ENCODE measurements around the gene CEACAM3. TPM values are rescaled to one million over a fixed set of nuclear protein-coding genes. Genes with fewer than 3 reads are reported as not detected.

CEACAM3 gene
- under 1 TPM; 0.59 to 0.70 TPM for total RNA-seq
- under 1 TPM in 1 of 2 donors, not detected in 1; 0.37 TPM for polyA plus RNA-seq

GRCh38 chr19:41796362-41796761 lies at the start of gene CEACAM3:
CEACAM3 (plus strand) TSS chr19:41796587; CDS start chr19:41796678, 91 bp downstream.
- TF ChIP-seq FOXA2 (IDR thresholded peaks at IDR 0.05) (no peak), SP1 (IDR thresholded peaks at IDR 0.05) (no peak), FOXA1 (IDR thresholded peaks at IDR 0.05) (no peak), ATF3 (IDR thresholded peaks at IDR 0.05) (no peak), JUND (IDR thresholded peaks at IDR 0.05) (no peak), RXRA (IDR thresholded peaks at IDR 0.05) (no peak), TAF1 (conservative IDR thresholded peaks at IDR 0.05) (no peak), NR2F2 (IDR thresholded peaks at IDR 0.05) (no peak), EGR1 (IDR thresholded peaks at IDR 0.05; ENCODE audit: low read depth in 2 of 2) (no peak), HNF4G (IDR thresholded peaks at IDR 0.05) (no peak), REST (IDR thresholded peaks at IDR 0.05) (no peak), MAX (IDR thresholded peaks at IDR 0.05) (no peak)
- H3K36me3 ChIP-seq (ENCODE audit: control insufficient read depth in 4 of 4, insufficient read depth in 3 of 4, low read depth in 1 of 4, low read length in 3 of 4), result no peaks in the 10 kb centered on the region
- peaks cover 0 to 9% (median 0%) of the 10 kb centered on the region in 4 donors for H3K27me3 ChIP-seq (ENCODE audit: control insufficient read depth in 4 of 4, insufficient read depth in 4 of 4, low read length in 3 of 4)
- H3K9me3 ChIP-seq (ENCODE audit: control insufficient read depth in 4 of 4, low read length in 3 of 4), result peaks cover 0 to 2% (median 0%) of the 10 kb centered on the region in 4 donors
- H3K27ac ChIP-seq (ENCODE audit: low read depth in 1 of 2, low read length in 2 of 2), result peak within 1 kb of the TSS in 1 of 2 donors; percentile 42
- no peak within 1 kb of the TSS for H3K9ac ChIP-seq (ENCODE audit: low read depth in 1 of 2, low read length in 2 of 2)
- H3K4me3 ChIP-seq (ENCODE audit: low read depth in 1 of 3, low read length in 3 of 3), result no peak within 1 kb of the TSS
- H3K4me1 ChIP-seq (ENCODE audit: control insufficient read depth in 4 of 4, insufficient read depth in 4 of 4, low read length in 3 of 4), result no peaks in the 10 kb centered on the region
- no peak for DNase-seq (ENCODE audit: low spot score)

- Histone ChIP-seq H3K27me3 (ENCODE audit: control insufficient read depth in 4 of 4, insufficient read depth in 4 of 4, low read length in 3 of 4) (peaks cover 0 to 5% (median 2%) of the 10 kb centered on the region in 4 donors), H3K9ac (ENCODE audit: low read depth in 1 of 2, low read length in 2 of 2) (no peak overlapping the region), H3K9me3 (ENCODE audit: control insufficient read depth in 4 of 4, low read length in 3 of 4) (no peaks in the 10 kb centered on the region), H3K27ac (ENCODE audit: low read depth in 1 of 2, low read length in 2 of 2) (no peak overlapping the region), H3K4me3 (ENCODE audit: low read depth in 1 of 3, low read length in 3 of 3) (no peak overlapping the region), H3K4me1 (ENCODE audit: control insufficient read depth in 4 of 4, insufficient read depth in 4 of 4, low read length in 3 of 4) (no peaks in the 10 kb centered on the region), H3K36me3 (ENCODE audit: control insufficient read depth in 4 of 4, insufficient read depth in 3 of 4, low read depth in 1 of 4, low read length in 3 of 4) (no peaks in the 10 kb centered on the region)
- DNase-seq (ENCODE audit: low spot score), result no peak
- 17% methylated on average over 11 of the region's 11 CpGs for WGBS
- TF ChIP-seq EGR1 (IDR thresholded peaks at IDR 0.05; ENCODE audit: low read depth in 2 of 2), result no peak
- TF ChIP-seq CTCF (IDR thresholded peaks at IDR 0.05; ENCODE audit: low read depth, low read length, missing input control), result peak; percentile 38
- TF ChIP-seq RAD21 (IDR thresholded peaks at IDR 0.05), result peak; percentile 73 to 79
Measured at GRCh38 chr19:41746593-41747227, 49.7 kb upstream of the CEACAM3 start.

Data from liver (tissue), 9 donors.